ENCODE results near the gene LGI2.

Gene LGI2

DNA sequence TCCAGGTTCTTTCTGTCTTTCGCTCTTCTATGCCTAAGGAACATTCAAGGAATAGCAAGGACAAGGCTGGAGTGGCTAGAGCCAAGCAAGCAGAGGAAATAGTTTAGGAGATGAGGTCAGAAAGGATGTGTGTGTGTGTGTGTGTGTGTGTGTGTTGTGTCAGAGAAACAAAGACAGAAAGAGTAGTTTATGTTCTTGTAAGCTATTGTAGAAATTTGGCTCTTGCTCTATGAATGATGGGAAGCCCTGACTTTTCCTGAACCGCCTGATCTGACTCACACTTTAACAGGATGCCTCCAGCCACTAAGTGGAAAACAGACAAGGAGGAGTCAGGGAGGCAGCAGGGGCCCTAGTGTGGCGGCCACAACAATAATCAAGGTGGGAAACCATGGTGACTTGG is 39.7 kb downstream of the LGI2 start:
- DNase-seq = peak; percentile 62

DNA sequence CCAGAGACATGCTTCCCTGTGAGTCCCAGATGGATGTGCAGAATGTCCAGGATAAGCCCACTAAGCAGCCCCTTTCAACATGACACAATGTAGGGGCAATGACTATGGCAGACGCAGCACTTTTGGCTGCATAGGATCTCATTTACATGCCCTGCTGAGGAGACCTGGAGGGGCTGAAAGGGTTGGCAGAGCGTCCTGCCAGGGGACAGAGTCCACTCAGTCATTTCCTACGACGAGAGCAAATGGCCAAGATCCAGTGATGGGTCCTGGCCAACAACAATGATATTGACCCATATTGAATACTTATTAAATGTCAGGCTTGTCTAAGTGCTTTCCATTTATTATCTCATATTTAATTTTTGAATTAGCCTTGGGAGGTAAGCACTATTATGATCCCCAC is 41.4 kb downstream of the LGI2 start:
- DNase-seq = no peak

DNA sequence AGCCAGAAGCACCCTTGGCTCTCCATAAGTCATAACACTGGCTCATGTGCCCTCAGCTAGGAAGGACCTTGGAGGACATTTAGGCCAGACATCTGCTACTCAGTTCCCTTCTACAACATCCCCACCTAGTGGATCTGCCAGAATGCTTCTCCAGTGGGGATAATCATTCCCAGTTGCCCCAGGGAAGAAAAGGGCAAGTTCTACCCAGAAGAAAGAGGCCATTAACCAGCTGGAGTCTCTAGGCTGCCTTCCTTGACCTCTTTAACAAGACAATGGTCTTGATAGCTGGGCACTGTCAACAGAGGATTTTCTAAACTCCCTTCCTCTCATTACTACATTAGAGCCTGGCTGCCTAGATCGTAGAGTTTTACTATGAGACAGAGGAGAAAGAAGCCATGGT is 42.0 kb downstream of the LGI2 start:
- DNase-seq = peak; percentile 46

DNA sequence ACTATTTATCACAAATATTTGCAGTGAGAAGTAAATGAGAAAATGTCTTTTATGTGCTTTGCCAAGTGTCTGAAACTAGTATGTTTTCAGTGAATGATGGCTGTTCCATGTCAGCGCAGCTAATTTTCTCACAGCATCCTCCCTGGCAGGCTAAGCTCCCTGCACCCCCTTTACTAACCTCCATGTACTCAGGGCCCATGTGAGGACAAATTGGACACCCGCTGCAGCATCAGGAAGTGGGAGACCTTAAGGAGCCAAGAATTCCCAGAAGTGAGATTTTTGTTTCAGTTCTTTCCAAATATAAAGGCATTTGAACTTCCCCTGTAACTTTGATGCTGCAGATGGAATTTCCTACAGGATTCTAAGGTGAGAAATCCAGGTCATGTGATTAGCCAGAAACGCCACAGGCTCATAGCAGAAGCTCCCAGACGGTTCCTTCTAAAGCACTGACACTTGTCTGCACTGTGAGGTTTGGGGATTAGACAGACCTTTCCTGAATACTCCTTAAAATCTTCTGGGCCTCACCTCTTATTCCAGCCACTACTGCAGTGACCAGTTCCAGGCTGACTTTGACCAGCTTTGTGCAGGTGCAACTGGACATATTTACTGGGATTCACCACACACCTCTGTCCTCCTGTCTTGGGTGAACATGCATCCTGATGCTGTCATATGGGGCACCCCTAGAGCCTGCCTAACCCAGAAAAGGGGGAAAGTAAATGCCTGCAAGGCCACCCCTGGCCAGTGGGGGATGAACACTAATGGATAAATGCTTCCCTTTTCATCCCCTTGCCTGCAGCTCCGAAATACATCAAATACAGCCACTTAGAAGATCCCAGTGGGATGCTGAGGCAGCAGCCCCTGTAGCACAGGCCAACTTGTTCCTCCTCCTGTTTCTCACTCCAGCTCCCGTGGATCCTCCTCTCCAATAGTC is 45.9 kb downstream of the LGI2 start:
- no peak for DNase-seq

DNA sequence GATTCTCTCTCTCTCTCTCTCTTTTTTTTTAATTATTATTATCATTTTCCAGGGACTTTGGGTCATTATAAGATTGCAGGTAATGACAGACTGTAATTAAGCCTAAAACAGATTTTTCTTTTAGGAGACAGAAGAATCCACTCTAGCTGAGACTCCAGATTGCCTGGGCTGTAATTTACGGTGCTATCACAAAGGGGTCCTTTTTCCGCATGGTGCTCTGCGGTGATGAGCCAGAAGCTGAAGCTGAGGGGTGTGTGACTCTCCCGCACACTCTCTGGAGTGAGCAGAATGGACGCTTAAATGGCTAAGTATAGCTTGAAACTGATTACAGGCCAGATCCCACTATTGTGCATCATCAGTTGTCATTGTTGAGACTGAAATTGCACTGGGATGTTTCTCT is 50.0 kb downstream of the LGI2 start:
- DNase-seq = no peak

DNA sequence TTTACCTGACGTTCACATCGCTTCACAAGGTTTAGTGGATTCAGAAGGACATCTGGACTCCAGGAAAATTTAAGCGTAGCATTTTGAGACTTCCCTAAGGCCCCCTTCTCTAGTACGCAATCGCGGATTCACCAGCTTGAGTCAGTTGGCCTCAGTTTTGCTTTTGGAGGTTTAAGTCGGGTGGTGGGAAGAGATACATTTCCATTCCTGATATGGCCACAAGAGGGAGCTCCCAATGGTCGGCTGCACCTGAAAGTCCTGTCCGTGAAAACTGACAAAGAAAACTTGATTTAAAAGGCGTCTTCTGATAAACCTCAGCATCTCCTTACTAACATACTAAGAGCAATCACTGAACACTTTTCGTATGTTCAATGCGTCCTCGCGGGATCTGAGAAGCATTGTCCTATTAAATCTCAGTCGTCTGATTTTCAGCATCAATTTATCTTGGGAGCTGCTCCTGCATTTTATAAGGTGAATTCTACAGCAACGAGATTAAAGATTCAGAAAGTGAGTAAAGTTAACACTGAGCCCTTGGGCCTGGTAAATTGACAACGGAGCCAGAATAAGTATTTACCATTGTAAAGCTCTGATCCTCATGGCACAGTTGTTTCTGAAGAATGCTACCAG is 50.6 kb downstream of the LGI2 start:
- peak; percentile 76 for DNase-seq

DNA sequence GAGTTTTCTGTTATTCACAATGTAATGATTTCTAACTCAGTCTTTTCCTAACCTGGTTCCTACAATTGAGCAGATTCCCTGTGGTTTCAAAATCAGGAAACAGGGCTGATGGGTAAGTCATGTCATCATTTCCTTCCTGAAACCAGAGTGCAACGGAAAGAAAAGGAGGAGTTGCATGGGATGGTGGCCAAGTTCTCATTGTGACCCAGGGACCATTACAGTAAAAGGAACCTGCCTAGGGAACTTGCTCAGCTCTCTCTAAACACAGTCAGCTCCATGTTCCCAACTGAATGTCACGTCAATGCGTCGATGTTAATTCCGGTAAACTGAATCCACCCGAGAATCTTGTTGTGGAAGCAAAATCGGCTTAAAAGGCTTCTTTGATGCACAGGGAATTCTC is 51.2 kb downstream of the LGI2 start:
- peak; percentile 64 for DNase-seq

DNA sequence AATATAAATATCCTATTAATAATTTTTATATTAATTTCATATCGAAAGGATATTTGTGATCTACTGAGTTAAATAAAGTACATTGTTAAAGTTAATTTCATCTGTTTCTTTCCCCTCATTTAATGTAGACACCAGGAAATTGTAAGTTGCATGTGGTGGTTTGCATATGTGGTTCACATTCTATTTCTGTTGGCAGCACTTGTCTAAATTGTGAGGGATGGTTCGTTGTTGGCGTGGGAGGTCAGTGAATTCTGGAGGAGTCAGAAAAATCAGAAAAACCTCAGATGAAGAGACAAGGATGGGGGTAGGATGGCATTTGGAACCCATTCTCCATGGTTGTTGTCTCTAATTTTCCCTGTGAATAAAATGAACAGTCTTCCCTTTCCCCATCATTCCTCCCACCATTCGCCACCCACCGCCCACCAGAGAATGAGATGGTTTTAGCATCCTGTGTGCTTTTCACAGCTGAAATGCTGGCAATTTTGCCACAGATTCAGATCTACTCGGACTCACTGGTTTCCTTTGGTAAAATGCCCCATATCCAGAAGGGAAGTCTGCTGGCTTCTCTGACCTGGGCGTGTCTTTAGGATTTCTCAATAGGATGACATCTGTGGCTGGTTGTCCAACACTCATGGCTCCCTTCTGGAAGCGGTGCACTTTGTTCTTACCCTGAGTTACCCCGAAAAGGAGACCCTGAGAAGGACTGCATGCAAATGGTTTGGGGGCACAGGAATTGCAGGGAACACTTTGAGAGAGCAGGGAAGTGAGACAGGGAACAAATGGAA is 52.3 kb downstream of the LGI2 start:
- DNase-seq = no peak

DNA sequence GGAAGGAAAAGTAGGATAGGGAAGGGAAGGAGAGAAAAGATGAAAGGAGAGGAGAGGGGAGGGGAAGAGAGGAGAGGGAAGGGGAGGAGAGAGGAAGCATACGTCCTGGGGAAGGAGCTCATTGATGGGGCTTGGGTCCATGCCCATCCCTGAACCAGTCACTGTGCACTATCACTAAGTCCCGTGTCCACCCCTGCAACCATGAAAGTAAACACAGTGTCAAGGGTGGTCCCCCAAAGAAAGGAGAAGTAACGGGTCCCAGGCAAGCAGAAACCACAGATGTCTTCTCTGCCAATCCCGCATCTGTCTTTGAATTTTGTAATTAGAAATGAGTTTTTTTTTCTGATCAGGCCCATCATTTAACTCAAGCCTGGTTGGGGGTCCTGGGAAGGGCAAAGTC is 55.2 kb downstream of the LGI2 start:
- no peak for DNase-seq

DNA sequence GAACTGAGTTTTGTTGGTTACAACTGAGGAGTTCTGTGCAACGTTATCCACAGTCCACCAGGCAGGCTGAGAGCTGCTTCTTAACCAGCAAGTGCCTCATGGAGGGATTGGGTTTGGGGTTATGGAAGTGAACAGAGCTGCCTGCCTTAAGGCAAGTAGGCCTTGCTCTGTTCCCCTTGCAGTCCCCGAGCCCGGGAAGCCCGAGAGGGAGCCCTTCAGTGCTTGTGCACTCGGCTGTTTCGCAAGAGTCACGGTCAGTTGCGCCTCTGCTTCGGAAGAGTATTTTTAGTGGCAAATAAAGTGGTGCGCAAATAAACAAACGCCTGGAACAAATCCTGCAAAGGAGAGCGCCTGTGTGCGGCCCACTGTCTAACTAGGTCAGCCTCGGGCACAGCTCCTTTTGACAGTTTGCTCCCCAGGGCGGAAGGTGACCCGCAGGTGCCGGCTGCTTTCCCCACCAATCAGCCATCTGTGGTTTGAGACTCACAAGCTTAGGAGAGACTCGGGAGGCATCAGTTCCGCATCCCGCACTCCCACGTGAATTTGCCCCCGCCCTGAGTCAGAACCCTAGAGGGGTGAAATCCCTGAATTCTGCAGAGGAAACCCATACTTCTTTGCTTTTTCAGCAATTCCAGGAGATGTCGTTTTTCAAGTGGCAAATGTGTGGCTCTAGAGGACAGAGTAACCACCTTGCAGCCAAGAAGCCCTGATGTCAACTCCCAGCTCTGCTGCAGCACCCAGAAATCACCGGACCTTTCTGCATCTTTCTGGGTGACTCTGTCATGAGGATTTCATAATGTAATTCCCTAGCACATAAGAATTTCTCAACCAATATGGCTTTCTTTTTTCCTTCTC is 56.8 kb downstream of the LGI2 start:
- no peak for DNase-seq

DNA sequence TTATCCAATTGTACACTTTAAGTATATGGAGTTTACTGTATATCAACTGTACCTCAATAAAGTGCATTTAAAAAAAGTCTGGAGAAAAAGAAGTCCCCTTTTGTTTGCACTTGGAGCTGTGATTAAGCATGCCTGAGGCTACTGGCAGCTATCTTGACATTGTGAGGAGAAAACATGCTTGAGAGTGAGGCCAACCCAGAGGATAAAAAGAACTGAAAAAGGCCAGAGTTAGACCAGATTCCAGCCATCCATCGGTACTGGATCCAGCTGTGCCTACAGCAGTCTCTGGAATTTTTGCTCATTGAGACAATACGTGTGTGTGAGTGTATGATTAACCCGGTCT is 57.4 kb downstream of the LGI2 start:
- no peak for DNase-seq

DNA sequence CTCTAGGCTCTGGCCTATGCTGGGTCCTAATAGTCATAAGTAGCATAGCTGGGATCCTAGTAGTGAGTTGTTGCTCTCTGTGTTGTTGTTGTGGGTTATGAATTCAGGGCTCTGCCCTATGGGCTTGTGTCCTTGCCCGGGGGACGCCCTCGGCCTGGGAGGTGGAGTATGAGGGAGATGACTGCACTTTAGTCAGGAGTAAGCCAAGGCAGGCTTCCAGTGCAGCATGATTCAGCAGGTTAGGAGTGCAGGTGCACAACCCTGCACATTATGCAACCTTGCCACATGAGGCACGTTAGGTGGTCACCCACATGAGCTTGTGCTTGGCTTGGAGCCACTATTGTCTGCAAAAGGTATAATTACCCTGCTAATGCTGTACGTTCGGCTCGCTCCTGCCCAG is 59.6 kb downstream of the LGI2 start:
- DNase-seq = no peak

DNA sequence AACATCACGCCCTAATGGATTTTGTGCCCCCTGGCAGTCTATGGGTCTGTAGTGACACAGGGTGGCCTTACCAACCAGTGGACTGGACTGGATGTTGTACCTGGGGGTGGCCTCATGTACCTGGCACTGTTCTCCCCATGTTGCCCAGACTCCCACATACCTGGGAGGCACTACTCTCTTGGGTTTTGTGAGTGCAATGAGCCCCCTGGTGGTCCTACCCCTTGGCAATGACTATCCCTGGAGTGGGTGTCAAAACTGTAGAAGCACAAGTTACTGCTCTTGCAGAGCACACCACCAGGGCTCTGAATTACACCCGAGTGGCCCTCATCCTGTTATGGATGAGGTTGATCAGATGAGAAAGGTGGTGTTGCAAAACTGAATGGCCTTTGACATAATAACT is 60.1 kb downstream of the LGI2 start:
- DNase-seq = no peak

DNA sequence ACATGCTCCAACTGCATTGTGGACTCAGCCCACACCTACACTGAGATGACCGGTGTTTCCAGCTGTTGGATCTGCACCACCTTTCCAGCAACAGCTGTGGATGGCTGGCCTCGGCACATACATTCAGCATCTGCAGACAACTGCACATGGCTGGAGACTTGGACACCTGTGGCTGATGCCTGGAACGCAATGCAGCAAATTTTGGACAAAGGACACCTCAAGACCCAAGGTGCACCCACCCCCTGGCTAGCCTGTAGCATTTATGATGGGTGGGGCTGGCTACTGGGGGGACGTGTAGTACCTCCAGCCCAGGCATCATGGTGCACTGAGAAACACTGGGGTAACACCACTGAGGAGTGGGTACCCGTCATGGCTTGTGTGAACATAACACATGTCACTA is 60.6 kb downstream of the LGI2 start:
- no peak for DNase-seq

DNA sequence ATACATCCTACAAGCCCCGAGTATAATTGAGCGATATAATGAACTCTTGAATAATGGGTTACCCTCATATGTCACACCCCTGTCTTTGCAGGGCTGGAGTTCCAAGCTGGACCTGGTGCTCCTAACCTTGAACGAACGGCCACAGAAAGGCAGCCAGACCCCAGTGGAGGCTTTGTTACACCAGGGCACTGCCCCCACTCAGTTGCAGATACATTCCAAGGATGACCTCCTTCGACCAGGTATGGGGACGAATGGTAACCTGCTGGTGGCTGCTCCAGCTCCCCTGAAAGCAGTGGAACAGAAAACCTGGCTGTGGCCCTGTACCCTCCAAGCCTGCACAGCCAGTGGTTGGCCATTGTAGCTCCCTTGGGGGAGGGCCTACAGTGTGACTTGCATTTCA is 61.3 kb downstream of the LGI2 start:
- DNase-seq = no peak

DNA sequence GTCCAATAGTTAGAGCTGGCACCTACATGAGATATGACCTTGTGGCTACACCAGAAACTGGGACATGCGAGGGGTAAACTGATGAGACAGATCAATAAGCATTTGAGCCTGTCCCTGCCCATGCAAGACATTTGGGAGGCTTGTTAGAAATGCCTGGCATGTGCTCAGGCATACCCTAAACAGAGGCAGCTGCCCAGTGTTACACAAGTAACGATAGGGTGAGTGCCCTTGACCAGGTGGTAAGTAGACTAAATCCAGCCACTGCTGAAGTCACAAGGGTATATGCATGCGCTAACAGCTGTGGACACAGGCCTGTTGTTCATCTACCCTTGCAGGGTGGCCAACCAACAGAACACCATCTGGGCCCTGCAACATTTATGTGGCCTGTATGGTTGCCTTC is 61.8 kb downstream of the LGI2 start:
- no peak for DNase-seq

DNA sequence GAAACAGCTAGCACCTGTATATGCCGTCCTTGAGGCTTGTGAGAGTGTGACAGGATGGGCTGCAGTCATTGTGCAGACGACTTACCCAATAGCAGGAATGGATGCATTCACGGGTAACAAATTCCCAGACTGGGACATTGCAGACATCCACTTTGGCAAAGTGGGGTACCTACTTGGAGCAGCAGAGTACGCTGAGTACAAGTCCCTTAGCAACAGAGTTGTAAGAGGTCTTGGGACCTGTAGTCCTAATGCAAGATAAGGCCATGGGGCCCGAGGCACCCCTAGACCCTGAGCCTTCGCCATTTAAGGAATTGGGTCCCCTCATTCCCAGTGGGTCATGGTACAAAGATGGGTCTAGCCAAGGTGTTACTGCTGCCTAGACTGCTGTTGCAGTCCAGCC is 62.5 kb downstream of the LGI2 start:
- no peak for DNase-seq

DNA sequence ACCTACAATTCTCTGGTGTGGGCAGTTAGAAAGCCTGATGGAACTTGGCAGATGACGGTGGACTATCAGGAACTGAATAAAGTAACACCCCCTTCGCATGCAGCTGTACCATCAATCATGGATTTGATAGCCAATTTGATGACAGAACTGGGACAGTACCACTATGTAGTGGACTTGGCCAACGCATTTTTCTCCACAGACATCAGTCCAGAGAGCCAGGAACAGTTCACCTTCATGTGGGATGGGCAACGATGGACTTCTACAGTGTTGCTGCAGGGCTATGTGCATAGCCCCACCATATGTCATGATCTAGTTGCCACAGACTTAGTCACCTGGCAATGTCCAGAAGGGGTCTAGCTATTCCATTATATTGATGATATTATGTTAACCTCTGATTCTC is 63.4 kb downstream of the LGI2 start:
- no peak for DNase-seq

DNA sequence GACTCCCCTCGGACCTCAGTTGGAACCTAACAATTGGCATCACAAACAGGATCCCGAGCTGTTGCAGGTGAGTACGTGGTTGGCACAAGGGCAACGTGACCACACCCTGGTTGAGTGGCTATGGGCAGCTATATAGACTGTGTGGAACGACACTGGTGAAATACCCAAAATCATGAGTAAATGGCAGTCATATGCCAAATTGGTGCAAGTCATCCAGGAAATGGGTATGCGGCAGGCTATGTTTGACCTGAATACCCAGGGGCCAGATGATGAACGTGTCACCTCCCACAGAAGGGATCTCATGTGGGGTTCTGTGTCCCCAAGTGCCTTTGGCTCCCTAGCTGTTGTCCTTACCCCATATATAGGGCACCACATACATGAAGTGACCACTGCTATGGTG is 64.7 kb downstream of the LGI2 start:
- DNase-seq = no peak

DNA sequence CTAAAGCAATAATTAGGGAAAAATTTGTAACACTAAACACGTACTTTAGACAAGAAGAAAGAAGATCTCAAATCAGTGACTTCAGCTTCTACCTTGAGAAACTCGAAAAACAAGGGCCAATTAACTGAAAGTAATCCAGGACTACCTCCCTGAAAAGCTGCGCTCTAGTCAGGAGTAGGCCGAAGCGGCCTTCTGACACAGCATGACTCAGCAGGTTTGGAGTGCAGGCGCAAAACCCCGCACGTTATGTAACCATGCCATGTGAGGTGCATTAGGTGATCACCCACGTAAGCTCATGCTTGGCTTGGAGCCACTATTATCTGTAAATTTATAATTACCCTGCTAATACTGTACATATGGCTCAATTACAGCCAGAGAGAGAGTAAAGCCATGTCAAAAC is 65.1 kb downstream of the LGI2 start:
- DNase-seq = peak; percentile 5

DNA sequence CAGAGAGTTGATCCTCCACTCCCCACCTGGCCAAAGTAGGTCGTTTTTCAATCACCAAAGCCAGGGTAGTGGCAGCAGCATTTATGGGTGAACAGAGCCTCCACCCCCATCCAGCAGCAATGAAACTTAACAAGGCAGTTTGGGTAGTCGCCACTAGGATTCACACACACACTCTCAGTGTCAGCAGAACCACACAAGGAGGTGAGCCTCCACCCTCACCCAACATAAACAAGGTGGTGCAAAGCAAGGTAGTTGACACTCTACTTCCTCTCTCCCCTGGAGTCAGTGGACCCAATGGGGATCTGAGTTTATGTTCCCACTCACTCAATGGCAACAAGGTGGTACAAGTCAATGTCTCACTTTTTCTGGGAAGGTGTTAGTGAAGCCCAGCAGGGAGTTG is 67.5 kb downstream of the LGI2 start:
- no peak for DNase-seq

DNA sequence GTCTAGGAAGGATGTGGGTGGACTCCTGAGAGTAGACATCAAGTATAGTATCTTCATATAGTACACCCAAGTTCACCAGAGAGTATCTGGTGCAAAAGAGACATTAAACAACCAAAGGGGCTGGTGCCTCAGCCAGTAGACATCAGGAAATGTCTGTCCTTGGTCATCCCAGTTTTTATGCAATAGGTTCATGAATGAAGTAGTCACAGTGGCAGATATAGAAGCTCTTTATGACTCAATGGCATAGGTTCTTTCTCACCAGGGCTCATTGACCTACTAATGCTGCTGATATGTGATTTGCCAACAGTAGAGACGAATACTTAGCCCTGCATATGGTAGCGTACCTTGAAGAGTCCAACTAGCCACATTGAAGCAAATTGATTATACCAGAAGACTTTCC is 72.9 kb downstream of the LGI2 start:
- DNase-seq = no peak

DNA sequence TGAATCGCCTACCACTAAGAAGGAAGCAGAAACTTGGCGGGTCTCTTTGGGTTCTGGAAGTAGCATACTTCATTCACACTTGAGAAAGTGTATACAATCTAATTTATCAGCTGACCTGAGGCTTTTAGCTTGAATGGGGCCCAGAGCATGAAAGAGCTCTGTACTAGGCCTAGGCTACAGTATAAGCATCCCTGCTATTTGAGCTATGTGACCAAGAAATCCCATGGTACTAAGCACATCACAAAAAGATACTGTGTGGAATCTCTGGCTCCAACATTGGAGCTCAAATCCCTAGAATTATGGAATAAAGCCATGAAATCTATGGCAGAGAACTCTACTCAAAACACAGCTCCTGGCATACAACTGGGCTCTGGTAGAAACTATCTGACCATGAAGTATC is 74.0 kb downstream of the LGI2 start:
- no peak for DNase-seq

Measured in fibroblast of skin of right biceps (primary cell).